ENCODE data around the gene SEPTIN3.

- TF ChIP-seq POLR2AphosphoS5 (IDR thresholded peaks at IDR 0.05) (no peak), CTCF (IDR thresholded peaks at IDR 0.05) (no peak), POLR2A (IDR thresholded peaks at IDR 0.05) (no peak)
Measured at GRCh38 chr22:41983513-41984405, 14.5 kb downstream of the SEPTIN3 start.
